Stimulated activated CD8-positive, alpha-beta memory T cell treated with anti-CD3 and anti-CD28 coated beads, Interleukin-15, amount 100 ng/mL, for 24 hours (primary cell): ENCODE results near the gene KCNH4.
"Not testable (repeated sequence)": the region's sequence is repeated elsewhere in the genome, so short reads cannot be mapped to it uniquely, and the experiment has no call there.

ENCODE experiments used
- DNase-seq: peaks from one replicate; pipeline ENCODE4 v3.0.0-alpha.2; 2020; ENCODE audit warnings: low read depth

KCNH4 gene

GRCh38 chr17:42180922-42181850, at the start of gene KCNH4:
Gene KCNH4, minus strand, starts transcription at chr17:42181142. Its CDS starts 197 bp downstream, at chr17:42180945.
- DNase-seq = peak; percentile 60

- no peak for DNase-seq
These were observed 49.3 kb upstream of the KCNH4 start for GRCh38 chr17:42230225-42230624.

GRCh38 chr17:42227849-42228700, 47.1 kb upstream of the KCNH4 start:
- DNase-seq = no peak

- no peak for DNase-seq
These were observed 44.7 kb upstream of the KCNH4 start for GRCh38 chr17:42225646-42226045.

- no peak for DNase-seq
These were observed 43.7 kb upstream of the KCNH4 start for GRCh38 chr17:42224651-42225050.

DNA sequence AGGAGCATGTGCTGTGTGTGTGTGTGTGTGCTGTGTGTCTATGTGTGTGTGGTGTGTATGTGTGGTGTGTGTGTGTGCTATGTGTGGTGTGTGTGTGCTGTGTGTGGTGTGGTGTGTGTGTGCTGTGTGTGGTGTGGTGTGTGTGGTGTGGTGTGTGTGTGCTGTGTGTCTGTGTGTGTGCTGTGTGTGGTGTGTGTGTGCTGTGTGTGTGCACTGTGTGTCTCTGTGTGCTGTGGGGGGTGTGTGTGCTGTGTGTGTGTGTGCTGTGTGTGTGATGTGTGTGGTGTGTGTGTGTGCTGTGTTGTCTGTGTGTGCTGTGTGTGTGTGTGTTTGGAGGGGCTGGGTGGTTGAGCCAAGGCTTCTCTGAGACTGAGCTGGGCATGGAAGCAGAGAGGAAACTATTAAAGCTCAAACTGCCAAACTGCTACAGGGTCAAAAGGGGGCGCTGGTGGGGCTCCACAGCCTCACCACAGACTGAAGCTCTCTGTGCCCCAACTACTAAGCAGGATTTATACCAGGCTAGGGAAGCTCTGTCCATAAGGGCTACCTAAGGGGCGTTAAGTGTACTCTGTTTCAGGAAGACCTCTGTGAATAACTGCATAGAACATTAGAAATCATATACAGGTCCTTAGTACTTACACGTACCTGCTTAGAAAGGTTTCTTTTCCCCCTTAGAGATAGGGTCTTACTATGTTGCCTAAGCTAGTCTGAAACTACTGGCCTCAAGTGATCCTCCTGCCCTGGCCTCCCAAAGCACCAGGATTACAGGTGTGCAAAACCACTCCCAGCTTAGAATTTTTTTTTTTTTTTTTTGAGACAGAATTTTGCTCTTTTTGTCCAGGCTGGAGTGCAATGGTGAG, 41.2 kb upstream of the KCNH4 start:
- no peak for DNase-seq

DNA sequence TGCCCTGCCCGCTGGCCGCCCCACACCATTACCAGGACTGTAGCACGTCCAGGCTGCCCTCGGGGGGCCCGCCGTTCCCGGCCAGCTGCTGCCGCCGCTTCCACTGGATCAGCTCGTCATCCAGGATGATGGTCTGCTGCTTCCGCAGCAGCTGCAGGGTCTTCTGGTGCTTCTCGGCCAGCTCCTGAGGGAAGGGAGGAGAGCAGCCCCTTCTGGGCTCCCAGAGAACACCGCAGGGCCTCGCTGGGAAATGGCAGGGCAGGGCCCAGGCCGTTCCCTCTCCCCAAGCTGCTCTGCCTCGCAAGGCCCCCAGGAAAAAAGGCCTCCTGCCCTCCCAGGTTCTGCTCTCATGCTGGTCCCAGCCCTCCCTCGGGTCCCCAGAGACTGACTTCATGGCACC, 38.3 kb upstream of the KCNH4 start:
- DNase-seq = not testable (repeated sequence)

DNA sequence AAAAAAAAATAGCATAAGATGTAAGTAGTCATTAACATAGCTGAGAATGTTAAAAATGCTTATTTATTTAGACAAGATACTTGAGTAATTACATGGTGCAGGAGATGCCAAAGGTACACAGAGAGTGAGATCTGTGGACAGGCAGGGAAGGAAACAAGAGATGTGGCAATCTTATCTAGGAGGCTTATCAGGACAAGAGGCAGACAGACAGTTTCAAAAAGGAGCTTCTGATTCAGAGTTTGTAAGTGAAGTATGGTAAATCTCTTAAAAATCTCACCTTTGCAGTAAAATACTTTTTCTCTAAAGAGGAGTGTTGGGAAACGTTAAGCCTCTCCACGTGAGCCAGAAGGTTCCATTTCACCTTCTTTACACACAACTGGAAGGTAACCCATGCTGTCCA, 33.2 kb upstream of the KCNH4 start:
- no peak for DNase-seq

DNA sequence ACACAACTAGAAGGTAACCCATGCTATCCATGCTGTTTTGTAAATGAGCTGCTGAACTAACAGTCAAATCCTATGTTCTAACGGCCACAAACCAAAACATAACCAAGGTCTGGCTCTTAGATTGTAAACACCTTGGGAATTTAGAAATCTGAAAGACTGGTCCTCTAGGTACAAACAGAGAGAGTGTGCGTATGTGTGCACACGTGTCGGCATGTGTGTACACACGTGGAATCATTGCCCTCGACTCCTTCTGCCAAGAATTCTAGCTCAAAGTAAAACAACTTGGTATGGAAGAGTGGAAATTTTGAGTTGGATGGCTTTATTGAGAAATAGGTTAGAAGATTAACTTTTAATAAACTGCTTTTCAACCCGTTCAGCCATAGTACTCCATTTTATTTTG, 31.4 kb upstream of the KCNH4 start:
- DNase-seq = no peak

DNA sequence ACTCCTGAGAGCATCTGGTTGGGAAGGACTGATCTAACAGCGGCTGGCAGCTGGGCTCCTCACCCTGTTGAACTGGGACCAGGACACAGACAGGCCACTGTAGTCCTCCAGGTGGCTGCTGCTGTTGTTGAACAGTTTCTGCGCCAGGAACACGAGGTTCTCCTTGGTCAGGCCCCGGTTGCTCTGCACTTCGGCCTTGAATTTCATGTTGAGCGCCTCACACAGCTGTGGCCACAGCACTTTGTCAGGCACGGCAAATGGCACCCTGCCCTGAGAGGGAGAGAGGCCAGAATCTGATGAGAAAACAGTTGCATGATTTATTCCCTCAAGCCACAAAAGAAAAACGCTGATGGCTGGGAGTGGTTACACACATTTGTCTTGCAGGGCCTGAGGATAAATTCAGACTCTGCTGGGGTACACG, 31.0 kb upstream of the KCNH4 start:
- DNase-seq = not testable (repeated sequence)

DNA sequence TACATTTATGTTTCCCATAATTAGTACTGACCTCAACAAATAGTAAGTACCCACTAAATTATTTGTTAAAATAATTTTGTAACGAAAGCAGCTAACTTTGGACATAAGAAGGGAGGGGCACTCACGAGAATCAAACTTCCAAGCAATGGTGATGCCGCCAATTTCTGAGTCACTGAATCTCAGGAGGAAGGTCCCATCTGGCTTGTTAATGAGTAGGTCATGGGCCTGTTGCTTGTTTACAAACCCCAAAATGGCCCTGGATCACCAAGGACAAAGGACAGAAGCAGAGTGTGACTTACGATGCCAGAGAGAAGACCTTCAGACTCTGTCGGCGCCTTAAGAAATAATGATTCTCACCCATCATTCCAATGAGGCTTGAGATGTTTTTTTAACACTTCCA, 29.1 kb upstream of the KCNH4 start:
- DNase-seq = no peak

DNA sequence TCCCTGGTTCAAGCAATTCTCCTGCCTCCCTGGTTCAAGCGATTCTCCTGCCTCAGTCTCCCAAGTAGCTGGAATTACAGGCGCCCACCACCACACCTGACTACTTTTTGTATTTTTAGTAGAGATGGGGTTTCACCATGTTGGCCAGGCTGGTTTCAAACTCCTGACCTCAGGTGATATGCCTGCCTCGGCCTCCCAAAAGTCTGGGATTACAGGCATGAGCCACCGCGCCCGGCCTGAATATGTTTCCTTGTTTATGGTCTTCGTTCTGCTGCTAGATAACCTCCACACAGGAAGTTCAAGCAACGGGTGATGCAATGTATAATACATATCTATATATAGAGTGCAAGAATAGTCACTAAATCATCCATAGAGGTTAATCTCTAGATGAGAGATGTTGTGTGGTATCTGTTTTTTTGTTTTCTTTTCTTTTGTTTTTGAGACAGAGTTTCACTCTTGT, 25.2 kb upstream of the KCNH4 start:
- DNase-seq = not testable (repeated sequence)

DNA sequence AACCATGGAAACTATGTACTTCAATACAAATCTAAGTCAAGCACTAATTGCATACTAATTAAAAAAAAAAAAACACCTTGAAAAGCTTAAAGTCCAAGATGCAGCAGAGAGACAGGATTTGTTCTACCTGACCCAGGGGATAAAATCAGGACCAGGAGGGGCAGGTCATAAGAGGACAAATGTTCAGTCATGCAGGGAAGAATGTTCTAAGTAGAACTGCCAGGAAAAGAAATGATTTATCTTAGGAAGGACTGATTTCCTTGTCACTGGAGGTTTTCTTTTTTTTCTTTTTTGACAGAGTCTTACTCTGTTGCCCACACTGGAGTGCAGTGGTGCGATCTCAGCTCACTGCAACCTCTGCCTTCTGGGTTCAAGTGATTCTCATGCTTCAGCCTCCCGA, 22.4 kb upstream of the KCNH4 start:
- DNase-seq = no peak

GRCh38 chr17:42202696-42203095, 21.8 kb upstream of the KCNH4 start:
- DNase-seq = no peak

- no peak for DNase-seq
These were observed 21.2 kb upstream of the KCNH4 start for GRCh38 chr17:42202159-42202558.

DNA sequence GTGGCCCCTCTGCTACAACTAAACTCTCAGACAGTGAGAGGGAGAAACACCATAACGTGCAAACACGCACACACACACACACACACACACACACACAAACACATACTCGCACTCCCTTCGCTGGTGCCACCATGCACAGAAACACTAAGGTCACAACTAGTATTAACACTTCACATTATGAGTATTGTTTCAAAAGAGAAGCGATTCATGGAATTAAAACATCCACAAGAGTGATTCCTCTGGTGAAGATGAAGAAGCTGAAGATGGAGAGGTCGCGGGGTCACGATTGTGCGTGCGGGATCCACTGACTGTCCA, 20.5 kb upstream of the KCNH4 start:
- DNase-seq = no peak

DNA sequence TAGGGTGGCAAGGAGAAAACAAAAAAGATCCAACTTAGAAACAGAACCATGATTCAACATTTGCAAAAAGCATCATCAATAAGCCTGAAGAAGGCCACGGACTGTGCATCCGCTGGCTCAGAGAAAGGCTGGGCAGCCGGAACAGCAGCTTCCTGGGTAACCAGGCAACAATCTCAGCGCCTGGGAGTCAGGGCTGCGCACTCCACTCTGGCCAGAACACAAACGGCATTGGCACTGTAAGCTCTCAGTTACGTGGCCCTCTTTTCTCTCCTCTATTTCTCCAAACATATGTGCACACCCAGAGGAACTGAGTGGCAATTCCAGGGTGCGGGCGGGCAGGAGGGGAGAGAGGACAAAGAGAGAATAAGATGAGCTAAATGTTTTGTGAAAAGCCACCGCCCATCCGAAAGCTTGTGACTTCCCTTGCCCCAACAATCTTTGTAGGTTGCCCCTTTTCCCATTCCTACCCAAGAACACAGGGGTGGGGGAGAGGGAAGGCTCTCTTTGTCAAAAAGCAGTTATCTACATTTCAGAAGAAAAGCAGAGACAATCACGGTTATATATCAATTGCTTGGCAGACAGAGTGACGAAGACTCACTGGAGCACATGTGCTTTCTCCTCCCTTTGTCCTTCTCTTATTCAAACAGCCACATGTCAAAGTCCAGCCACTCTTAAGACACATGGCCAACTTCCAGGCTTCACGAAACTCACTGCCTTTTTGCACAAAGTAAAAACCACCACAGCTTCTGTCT, 19.9 kb upstream of the KCNH4 start:
- no peak for DNase-seq

DNA sequence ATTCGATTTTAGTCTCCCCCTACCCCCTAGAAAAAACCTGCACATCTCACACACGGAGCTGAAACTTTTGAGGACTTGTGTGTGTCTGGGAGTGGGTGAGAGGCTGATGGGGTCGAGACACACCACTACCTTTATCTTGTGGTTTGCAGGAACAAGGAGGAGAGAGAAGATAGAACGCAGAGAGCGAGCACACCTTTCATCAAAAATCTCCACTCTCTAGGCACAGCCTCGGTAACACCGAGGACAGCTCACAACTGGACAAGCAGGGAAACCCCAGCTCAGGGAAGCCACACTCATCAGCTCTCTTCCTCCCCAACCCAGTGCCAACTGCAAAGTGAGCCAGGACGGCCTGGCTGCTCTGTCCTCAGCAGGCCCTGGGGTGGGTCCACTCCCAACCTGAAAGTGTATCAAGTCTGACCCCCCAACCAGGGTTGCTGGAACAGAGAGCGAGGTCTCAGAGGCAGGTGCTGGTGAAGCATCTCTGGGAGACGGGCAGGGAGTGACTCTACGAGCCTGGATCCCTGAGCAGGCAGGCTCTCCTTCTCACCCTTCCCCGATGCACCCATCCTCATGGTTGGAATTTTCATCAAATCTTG, 18.6 kb upstream of the KCNH4 start:
- DNase-seq = no peak

- DNase-seq = no peak
These were observed 18.0 kb upstream of the KCNH4 start for GRCh38 chr17:42198897-42199296.

GRCh38 chr17:42197564-42198156, 16.7 kb upstream of the KCNH4 start:
- DNase-seq = no peak
